Smooth muscle cell (in vitro differentiated cells): ENCODE data around the gene UBASH3A. TPM values are rescaled to one million over a fixed set of nuclear protein-coding genes. Genes with fewer than 3 reads are reported as not detected.

Experiments used
- DNase-seq: peaks from one replicate; lab custom pipeline; 2025; ENCODE audit not compliant: unreplicated experiment; lab: John Stamatoyannopoulos, UW
- H2AFZ ChIP-seq: fragments of 200-600 bp; sonication (generic); 2 replicates; pipeline ENCODE4 v1.6.0; 2016; ENCODE audit warnings: antibody characterized with exemption, low read depth, mild to moderate bottlenecking
- H3F3A ChIP-seq: fragments of 200-600 bp; sonication (generic); 2 replicates; pipeline ENCODE4 v1.6.0; 2017; ENCODE audit warnings: antibody characterized with exemption, low read depth
- H3K27ac ChIP-seq: fragments of 200-600 bp; sonication (generic); 2 replicates; pipeline ENCODE4 v1.5.1; 2016; ENCODE audit warnings: low read depth, mild to moderate bottlenecking
- H3K27me3 ChIP-seq: fragments of 200-600 bp; sonication (generic); 2 replicates; pipeline ENCODE4 v1.6.1; 2016; ENCODE audit warnings: low read depth, mild to moderate bottlenecking
- H3K36me3 ChIP-seq: fragments of 200-600 bp; sonication (generic); 2 replicates; pipeline ENCODE4 v1.5.1; 2016; ENCODE audit warnings: low read depth
- H3K4me1 ChIP-seq: fragments of 200-600 bp; sonication (generic); 2 replicates; pipeline ENCODE4 v1.5.1; 2016; ENCODE audit warnings: low read depth
- H3K4me2 ChIP-seq: fragments of 200-600 bp; sonication (generic); 2 replicates; pipeline ENCODE4 v1.6.0; 2016; ENCODE audit warnings: mild to moderate bottlenecking
- H3K4me3 ChIP-seq: fragments of 200-600 bp; sonication (generic); 2 replicates; pipeline ENCODE4 v1.5.1; 2016; ENCODE audit warnings: mild to moderate bottlenecking
- H3K79me2 ChIP-seq: fragments of 200-600 bp; sonication (generic); 2 replicates; pipeline ENCODE4 v1.6.0; 2016; ENCODE audit warnings: low read depth, mild to moderate bottlenecking
- H3K9ac ChIP-seq: fragments of 200-600 bp; sonication (generic); 2 replicates; pipeline ENCODE4 v1.6.0; 2016; ENCODE audit warnings: low read depth
- H3K9me3 ChIP-seq: fragments of 200-600 bp; sonication (generic); replicated peaks from 2 replicates; pipeline ENCODE4 v1.5.1; 2016; ENCODE audit warnings: low read depth
- H4K20me1 ChIP-seq: fragments of 200-600 bp; sonication (generic); 2 replicates; pipeline ENCODE4 v1.6.0; 2016; ENCODE audit warnings: low read depth
- whole genome bisulfite sequencing: methylation state at CpG from one replicate; pipeline ENCODE4 v1.1.7; 2016; ENCODE audit warnings: low lambda C conversion rate; 5-methylcytosine and 5-hydroxymethylcytosine counted together
- polyA plus RNA-seq: library from polyadenylated mRNA; unstranded; fragments of >200 nt; fragmentation: Nextera tagmentation; extraction: Ambion mirVana; gene quantifications from 2 replicates; pipeline ENCODE4 v1.2.1, GENCODE V29; 2016
- total RNA-seq: library from RNA; depleted of rRNA; stranded (reverse); fragments of >200 nt; gene quantifications from 2 replicates; pipeline ENCODE4 v1.2.3, GENCODE V29; 2014
- TF ChIP-seq, protein P1 (sequence below): fragments of 200-600 bp; sonication (generic); IDR thresholded peaks from 2 replicates; pipeline ENCODE4 v1.5.1; 2017; ENCODE audit warnings: borderline replicate concordance, mild to moderate bottlenecking, antibody characterized with exemption; ENCODE audit not compliant: insufficient read depth, poor library complexity, severe bottlenecking

The UBASH3A gene
- total and polyA plus RNA-seq, 2 experiments from 2014 or later, result not detected

DNA sequence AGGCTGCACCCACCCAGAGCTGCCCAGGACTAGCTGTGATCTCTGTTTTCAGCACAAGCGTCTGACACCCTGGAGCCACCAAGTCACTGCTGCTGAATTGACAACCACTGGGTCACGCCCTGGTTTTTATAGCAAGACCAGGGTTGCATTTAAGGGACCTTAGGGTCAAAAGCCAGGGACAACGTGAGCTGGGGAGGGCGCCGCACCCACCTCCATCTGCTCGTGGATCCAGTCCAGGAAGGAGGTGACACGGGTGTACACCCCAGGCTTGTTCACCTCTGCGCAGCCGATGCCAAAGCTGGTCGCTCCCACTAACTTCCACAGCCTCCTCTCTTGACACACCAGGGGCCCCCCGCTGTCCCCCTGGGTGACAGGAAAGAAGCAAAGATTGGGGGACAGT lies 28.2 kb upstream of the UBASH3A start:
- Histone ChIP-seq H3K27me3 (no peaks in the 10 kb centered on the region), H3K4me3 (no peak overlapping the region), H3K9ac (no peak overlapping the region), H3K79me2 (no peaks in the 10 kb centered on the region), H2AFZ (no peak overlapping the region), H3K27ac (no peak overlapping the region), H4K20me1 (no peaks in the 10 kb centered on the region), H3F3A (no peaks in the 10 kb centered on the region), H3K4me2 (no peak overlapping the region), H3K36me3 (no peaks in the 10 kb centered on the region), H3K4me1 (no peaks in the 10 kb centered on the region), H3K9me3 (no peaks in the 10 kb centered on the region)
- TF ChIP-seq, protein P1, sequence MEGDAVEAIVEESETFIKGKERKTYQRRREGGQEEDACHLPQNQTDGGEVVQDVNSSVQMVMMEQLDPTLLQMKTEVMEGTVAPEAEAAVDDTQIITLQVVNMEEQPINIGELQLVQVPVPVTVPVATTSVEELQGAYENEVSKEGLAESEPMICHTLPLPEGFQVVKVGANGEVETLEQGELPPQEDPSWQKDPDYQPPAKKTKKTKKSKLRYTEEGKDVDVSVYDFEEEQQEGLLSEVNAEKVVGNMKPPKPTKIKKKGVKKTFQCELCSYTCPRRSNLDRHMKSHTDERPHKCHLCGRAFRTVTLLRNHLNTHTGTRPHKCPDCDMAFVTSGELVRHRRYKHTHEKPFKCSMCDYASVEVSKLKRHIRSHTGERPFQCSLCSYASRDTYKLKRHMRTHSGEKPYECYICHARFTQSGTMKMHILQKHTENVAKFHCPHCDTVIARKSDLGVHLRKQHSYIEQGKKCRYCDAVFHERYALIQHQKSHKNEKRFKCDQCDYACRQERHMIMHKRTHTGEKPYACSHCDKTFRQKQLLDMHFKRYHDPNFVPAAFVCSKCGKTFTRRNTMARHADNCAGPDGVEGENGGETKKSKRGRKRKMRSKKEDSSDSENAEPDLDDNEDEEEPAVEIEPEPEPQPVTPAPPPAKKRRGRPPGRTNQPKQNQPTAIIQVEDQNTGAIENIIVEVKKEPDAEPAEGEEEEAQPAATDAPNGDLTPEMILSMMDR, result no peak
- WGBS, result 87% methylated on average over 11 of the region's 11 CpGs
- DNase-seq, result no peak

DNA sequence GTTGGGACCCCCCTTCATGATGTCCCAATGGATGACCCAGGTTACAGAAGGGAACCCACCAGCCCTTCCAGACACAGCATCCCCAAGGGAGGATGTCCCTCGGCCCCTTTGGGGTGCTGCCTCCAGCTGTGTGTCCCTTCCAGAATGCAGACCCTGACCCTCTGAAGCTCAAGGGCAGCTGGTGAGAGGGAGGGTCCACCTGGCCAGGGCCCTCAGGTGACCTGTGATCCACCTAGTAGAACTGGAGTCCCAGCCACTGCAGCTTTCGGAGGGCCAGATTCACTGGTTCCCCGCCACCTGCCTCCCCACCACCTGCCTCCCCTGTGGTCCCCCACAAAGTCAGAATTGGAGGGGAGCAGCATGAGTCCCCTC lies 27.8 kb upstream of the UBASH3A start:
- Histone ChIP-seq H4K20me1 (no peaks in the 10 kb centered on the region), H3K27me3 (no peaks in the 10 kb centered on the region), H3K4me1 (no peaks in the 10 kb centered on the region), H3K4me3 (no peak overlapping the region), H3F3A (no peaks in the 10 kb centered on the region), H2AFZ (no peak overlapping the region), H3K27ac (no peak overlapping the region), H3K36me3 (no peaks in the 10 kb centered on the region), H3K9me3 (no peaks in the 10 kb centered on the region), H3K9ac (no peak overlapping the region), H3K4me2 (no peak overlapping the region), H3K79me2 (no peaks in the 10 kb centered on the region)
- no peak for DNase-seq
- TF ChIP-seq, protein P1, result no peak
- 92% methylated on average over 2 of the region's 3 CpGs for WGBS

DNA sequence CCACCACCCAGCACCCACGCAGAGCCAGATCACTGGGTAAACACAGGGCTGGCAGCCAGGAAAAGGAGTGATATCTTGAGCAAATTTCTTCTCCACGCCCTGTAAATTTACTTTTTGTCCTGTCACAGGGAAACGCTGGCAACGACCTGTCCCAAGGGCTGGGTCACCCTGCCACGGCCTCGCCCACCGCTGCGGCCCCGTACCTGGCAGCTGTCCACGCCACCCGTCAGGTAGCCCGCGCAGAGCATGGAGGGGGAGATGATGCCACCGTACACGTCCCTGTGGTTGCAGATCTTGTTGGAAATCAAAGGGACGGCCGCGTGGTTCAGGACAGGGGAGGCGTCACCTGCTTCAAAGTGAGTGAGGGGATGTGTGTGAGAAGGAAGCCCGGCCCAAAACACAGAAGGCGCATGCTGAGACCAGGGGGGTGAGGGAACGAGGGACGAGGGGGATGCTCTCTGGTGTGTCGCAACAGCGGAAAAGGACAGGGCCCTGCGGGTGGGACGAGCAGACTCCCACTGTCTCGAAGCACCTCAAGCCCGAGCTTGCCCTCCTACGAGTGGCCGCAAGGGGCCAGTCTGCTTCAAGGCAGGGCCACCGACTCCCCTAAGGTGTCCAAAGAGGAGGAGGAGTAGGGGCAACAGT lies 27.2 kb upstream of the UBASH3A start:
- H4K20me1 ChIP-seq, result no peaks in the 10 kb centered on the region
- no peak overlapping the region for H3K4me3 ChIP-seq
- DNase-seq, result no peak
- TF ChIP-seq, protein P1, result no peak
- H3K9me3 ChIP-seq, result no peaks in the 10 kb centered on the region
- H3K79me2 ChIP-seq, result no peaks in the 10 kb centered on the region
- 91% methylated on average over 31 of the region's 32 CpGs for WGBS
- no peak overlapping the region for H3K4me2 ChIP-seq
- H3K36me3 ChIP-seq, result no peaks in the 10 kb centered on the region
- no peak overlapping the region for H2AFZ ChIP-seq
- no peak overlapping the region for H3K27ac ChIP-seq
- H3K4me1 ChIP-seq, result no peaks in the 10 kb centered on the region
- no peaks in the 10 kb centered on the region for H3F3A ChIP-seq
- H3K27me3 ChIP-seq, result no peaks in the 10 kb centered on the region
- H3K9ac ChIP-seq, result no peak overlapping the region
